Measurements from ENCODE around the gene PXYLP1. TPM values are rescaled to one million over a fixed set of nuclear protein-coding genes. Genes with fewer than 3 reads are reported as not detected.
A peak's percentile ranks its signal among the peaks of the same experiment; 100 is the strongest.

PXYLP1 gene
- total and polyA plus RNA-seq, 2 experiments from 2014 or later, result 21.3 to 25.8 TPM

GRCh38 chr3:141255846-141256261, 24.2 kb downstream of the PXYLP1 start:
- no peak overlapping the region for H3K4me2 ChIP-seq
- H2AFZ ChIP-seq, result no peak overlapping the region
- H3K9me3 ChIP-seq (ENCODE audit: low read depth), result no peaks in the 10 kb centered on the region
- TF ChIP-seq CTCF (IDR thresholded peaks at IDR 0.05; ENCODE audit: poor library complexity), result peak; percentile 24
- no peak for TF ChIP-seq EZH2 (IDR thresholded peaks at IDR 0.05; ENCODE audit: borderline replicate concordance)
- DNase-seq (ENCODE audit: low spot score), result no peak
- H3K36me3 ChIP-seq (replicated peaks; ENCODE audit: insufficient read depth, low read depth), result no peaks in the 10 kb centered on the region
- no peak overlapping the region for H3K4me3 ChIP-seq
- H4K20me1 ChIP-seq (ENCODE audit: insufficient read depth, poor library complexity, severe bottlenecking), result no peaks in the 10 kb centered on the region
- H3K27ac ChIP-seq, result no peak overlapping the region
- H3K4me1 ChIP-seq (ENCODE audit: insufficient read depth), result no peaks in the 10 kb centered on the region
- H3K27me3 ChIP-seq, result no peaks in the 10 kb centered on the region
- WGBS (ENCODE audit: low lambda C conversion rate, missing lambda C conversion rate), result 86% methylated on average over 6 of the region's 6 CpGs
- no peaks in the 10 kb centered on the region for H3K9me2 ChIP-seq (replicated peaks; ENCODE audit: insufficient read depth)
- H3K79me2 ChIP-seq, result no peaks in the 10 kb centered on the region

- Histone ChIP-seq H3K9me2 (replicated peaks; ENCODE audit: insufficient read depth) (no peaks in the 10 kb centered on the region), H3K4me1 (ENCODE audit: insufficient read depth) (no peaks in the 10 kb centered on the region), H3K9me3 (ENCODE audit: low read depth) (no peaks in the 10 kb centered on the region), H3K4me3 (no peak overlapping the region), H3K4me2 (no peak overlapping the region), H3K27ac (no peak overlapping the region), H2AFZ (no peak overlapping the region), H3K36me3 (replicated peaks; ENCODE audit: insufficient read depth, low read depth) (no peaks in the 10 kb centered on the region), H4K20me1 (ENCODE audit: insufficient read depth, poor library complexity, severe bottlenecking) (no peaks in the 10 kb centered on the region), H3K79me2 (no peaks in the 10 kb centered on the region), H3K27me3 (no peaks in the 10 kb centered on the region)
- TF ChIP-seq EZH2 (IDR thresholded peaks at IDR 0.05; ENCODE audit: borderline replicate concordance) (no peak), CTCF (IDR thresholded peaks at IDR 0.05; ENCODE audit: poor library complexity) (no peak), EZH2phosphoT487 (IDR thresholded peaks at IDR 0.05; ENCODE audit: low read depth, severe bottlenecking, unreplicated experiment) (no peak)
- DNase-seq (ENCODE audit: low spot score), result no peak
- 92% methylated on average over 6 of the region's 6 CpGs for WGBS (ENCODE audit: low lambda C conversion rate, missing lambda C conversion rate)
These were observed 25.2 kb downstream of the PXYLP1 start for GRCh38 chr3:141256820-141257219.

- Histone ChIP-seq H3K9me2 (replicated peaks; ENCODE audit: insufficient read depth) (no peaks in the 10 kb centered on the region), H3K27me3 (no peaks in the 10 kb centered on the region), H4K20me1 (ENCODE audit: insufficient read depth, poor library complexity, severe bottlenecking) (no peaks in the 10 kb centered on the region), H3K4me1 (ENCODE audit: insufficient read depth) (no peaks in the 10 kb centered on the region), H2AFZ (no peak overlapping the region), H3K36me3 (replicated peaks; ENCODE audit: insufficient read depth, low read depth) (no peaks in the 10 kb centered on the region), H3K4me3 (no peak overlapping the region), H3K79me2 (no peaks in the 10 kb centered on the region), H3K4me2 (no peak overlapping the region), H3K9me3 (ENCODE audit: low read depth) (no peaks in the 10 kb centered on the region), H3K27ac (no peak overlapping the region)
- DNase-seq (ENCODE audit: low spot score), result no peak
- 87% methylated on average over 8 of the region's 8 CpGs for WGBS (ENCODE audit: low lambda C conversion rate, missing lambda C conversion rate)
- TF ChIP-seq EZH2 (IDR thresholded peaks at IDR 0.05; ENCODE audit: borderline replicate concordance) (no peak), EZH2phosphoT487 (IDR thresholded peaks at IDR 0.05; ENCODE audit: low read depth, severe bottlenecking, unreplicated experiment) (no peak), CTCF (IDR thresholded peaks at IDR 0.05; ENCODE audit: poor library complexity) (no peak)
These were observed 26.3 kb downstream of the PXYLP1 start for GRCh38 chr3:141257961-141258360.

GRCh38 chr3:141258973-141259372, 27.3 kb downstream of the PXYLP1 start:
- H3K9me3 ChIP-seq (ENCODE audit: low read depth), result no peaks in the 10 kb centered on the region
- no peaks in the 10 kb centered on the region for H4K20me1 ChIP-seq (ENCODE audit: insufficient read depth, poor library complexity, severe bottlenecking)
- no peaks in the 10 kb centered on the region for H3K27me3 ChIP-seq
- WGBS (ENCODE audit: low lambda C conversion rate, missing lambda C conversion rate), result 67% methylated on average over 2 of the region's 2 CpGs
- no peak overlapping the region for H2AFZ ChIP-seq
- no peaks in the 10 kb centered on the region for H3K79me2 ChIP-seq
- H3K4me1 ChIP-seq (ENCODE audit: insufficient read depth), result no peaks in the 10 kb centered on the region
- TF ChIP-seq CTCF (IDR thresholded peaks at IDR 0.05; ENCODE audit: poor library complexity), result no peak
- TF ChIP-seq EZH2 (IDR thresholded peaks at IDR 0.05; ENCODE audit: borderline replicate concordance), result no peak
- no peak for TF ChIP-seq EZH2phosphoT487 (IDR thresholded peaks at IDR 0.05; ENCODE audit: low read depth, severe bottlenecking, unreplicated experiment)
- no peak overlapping the region for H3K27ac ChIP-seq
- no peak for DNase-seq (ENCODE audit: low spot score)
- no peaks in the 10 kb centered on the region for H3K36me3 ChIP-seq (replicated peaks; ENCODE audit: insufficient read depth, low read depth)
- no peaks in the 10 kb centered on the region for H3K9me2 ChIP-seq (replicated peaks; ENCODE audit: insufficient read depth)
- H3K4me2 ChIP-seq, result no peak overlapping the region
- no peak overlapping the region for H3K4me3 ChIP-seq

Measured in hepatocyte (in vitro differentiated cells).